HG02981 (cell line): ENCODE results near the gene SLC16A6.
"Not testable (repeated sequence)": the region's sequence is repeated elsewhere in the genome, so short reads cannot be mapped to it uniquely, and the experiment has no call there.

Experiments
- ATAC-seq: cut with Tn5 transposase; IDR thresholded peaks from one replicate; pipeline ENCODE4 v1.9.1; 2021; ENCODE audit warnings: mild to moderate bottlenecking, moderate library complexity; ENCODE audit not compliant: unreplicated experiment

SLC16A6 gene

DNA sequence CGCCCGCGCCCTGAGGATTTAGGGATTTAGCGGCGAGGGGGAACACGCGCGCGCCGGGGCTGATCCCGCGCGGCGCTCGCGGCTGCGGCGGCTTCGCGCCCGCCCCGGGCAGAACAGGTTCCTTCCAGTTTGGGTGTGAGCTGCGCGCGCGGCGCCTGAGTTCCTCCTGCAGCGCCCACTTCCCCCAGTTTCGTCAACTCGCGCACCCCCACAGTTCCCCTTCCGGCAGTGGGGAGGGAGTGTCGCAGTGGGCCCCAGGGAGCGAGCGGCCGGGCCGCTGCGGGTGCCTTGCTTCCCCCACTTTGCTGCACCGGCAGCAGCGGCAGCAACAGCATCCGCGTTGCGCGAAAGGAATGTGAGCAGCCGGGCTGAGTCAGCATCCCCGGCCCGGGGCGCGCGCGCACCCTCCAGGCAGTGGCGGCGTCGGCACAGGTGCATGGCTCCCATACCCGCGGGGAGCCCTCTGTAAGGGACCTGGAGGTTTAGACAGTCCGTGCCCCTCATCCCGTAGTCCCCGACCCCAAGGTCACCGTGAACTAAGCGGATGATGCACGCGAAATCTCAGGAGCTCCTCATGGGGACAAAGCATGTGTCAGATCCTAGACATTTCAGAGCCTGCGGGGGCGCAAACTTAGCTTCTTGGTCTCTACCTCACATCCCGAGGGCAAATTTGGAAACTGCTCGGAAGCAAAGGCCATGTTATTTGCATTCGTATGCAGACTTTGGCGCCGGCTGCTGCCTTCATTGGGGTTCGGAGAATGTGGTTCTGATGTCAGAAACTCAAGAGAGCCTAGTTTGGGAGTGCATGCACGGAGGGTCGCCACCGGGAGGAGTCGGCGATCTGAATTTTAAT is 1.1 kb upstream of the SLC16A6 start:
- ATAC-seq: peak; percentile 60

DNA sequence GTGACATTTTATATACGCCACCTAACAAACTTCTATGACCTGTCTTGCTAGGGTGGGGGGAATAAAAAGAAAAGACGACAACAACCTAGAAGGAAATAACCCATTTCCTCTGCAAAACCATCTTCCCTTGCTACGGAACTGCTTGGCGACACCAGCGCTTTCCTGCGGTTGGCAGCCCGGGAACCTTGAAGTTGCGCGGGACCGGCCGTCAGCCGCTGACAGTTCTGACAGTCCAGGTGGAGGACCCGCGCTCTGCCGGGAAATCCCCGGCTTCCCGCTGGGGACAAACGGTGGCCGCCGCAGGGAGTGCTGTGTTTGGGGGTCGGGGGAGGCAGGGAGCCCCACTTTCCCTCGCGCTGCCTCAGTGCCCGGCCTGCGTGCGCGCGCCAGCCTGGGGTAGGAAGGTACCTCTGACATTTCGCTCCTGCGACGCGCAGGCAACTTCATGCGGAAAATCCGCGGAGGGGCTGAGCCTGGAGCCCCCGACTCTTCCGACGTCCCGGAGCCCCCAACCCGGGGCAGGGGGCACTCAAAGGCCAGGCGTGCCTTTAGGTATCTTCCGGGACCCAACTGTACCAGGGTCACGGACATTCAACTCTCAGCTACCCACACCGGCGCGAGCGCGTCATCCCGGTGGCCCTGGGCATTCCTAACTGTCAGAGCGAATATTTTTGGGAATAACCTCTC is 516 bp downstream of the SLC16A6 start:
- no peak for ATAC-seq

DNA sequence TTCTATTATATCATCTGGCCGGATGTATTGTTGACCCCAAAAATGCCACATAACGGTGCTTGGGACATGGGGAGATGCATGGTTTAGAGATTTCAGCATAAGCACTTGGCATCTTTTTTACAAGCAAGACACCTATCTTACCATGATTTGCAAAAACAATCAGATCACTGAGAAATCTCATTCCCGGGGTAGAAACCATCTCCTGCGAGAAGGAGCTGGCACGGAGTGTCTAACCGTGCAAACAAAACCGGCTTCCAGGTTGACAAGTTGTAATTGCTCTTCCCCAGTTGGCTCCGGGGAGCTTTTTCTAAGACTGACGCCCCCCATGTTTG is 1.0 kb downstream of the SLC16A6 start:
- no peak for ATAC-seq

DNA sequence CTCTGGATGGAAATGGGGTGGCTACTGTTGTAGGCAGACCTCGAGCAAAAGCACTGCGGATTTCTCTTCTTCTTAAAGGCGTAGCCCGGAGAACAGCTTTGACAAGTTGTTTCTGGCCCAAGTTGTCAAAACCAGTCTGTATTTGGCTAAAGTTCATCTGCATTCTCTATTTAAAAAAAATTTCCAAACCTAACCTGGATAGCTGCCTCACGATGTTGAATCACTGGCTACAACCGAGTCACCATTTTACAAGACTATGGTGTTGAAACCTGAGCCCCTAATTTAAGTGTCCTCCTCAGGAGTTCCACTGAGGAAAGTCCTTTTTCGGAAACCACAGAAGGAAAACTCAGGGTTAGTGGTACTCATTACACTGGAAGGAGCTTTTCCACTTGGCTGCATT is 1.5 kb downstream of the SLC16A6 start:
- no peak for ATAC-seq

DNA sequence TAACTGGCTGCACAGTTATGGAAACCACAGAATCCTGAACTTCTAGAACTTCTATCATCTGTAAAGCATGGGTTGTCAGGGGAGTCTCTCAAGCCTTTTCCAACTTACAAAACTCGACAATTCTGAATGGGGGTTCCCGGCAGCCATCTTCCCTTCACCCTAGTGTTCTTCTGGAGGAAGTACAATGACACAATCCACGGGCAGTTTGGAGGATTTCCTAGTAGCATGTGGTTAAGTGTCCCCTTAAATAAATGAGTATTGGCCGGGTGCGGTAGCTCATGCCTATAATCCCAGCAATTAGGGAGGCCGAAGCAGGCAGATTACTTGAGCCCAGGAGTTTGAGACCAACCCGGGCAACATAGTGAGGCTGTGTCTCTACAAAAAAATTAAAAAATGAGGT is 2.1 kb downstream of the SLC16A6 start:
- ATAC-seq: no peak

DNA sequence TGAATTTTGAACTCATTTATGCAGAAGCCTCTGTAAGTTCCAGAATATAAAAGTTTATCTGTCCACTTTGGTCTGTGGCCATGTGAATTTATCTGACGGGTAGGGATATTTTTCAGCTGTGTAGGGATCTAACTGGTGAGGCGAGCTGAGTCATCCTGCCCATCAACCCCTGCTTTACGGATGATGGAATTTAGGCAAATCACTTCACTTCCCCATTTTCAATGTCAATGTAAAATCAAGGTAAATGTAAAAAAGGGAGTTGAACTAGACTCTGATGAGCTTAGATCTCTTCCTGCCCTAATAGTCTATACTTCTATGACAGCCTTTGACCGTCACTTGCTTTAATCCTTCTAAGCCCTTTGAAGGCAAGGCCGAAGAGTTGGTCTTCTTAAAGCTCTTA is 2.6 kb downstream of the SLC16A6 start:
- no peak for ATAC-seq

- not testable (repeated sequence) for ATAC-seq
Observed at GRCh38 chr17:68281965-68282364, 9.0 kb downstream of the SLC16A6 start.

DNA sequence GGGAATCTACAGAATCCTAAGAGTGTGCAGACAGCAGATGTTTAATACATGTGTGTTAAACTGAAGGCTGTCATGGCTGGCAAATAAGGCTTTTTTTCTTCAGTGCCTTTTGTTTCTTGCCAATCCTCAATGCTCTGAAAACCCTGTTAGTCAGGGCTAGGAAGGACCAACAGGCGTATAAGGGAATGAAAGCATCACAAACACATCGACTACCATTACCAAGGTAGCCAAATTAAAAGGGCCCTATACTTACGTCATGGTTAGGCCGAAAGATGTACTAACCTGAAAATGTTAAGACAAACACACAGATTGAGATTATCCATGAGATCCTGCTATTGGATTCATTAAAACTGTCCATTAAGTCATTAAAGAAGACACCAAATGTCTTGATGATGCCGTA is 13.1 kb downstream of the SLC16A6 start:
- no peak for ATAC-seq

DNA sequence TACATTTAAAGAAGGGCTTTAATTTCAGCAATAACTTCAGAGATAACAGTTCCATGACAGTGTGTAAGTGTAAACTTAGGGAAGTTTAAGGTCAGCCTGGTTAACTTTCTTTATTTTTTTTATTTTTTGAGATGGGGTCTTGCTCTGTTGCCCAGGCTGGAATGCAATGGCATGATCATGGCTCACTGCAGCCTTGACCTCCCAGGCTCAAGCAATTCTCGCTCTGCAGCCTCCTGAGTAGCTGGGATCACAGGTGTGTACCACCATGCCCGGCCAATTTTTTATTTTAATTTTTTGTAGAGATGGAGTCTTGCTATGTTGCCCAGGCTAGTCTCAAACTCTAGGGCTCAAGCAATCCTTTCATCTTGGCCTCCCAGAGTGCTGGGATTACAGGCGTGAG is 14.6 kb downstream of the SLC16A6 start:
- not testable (repeated sequence) for ATAC-seq

DNA sequence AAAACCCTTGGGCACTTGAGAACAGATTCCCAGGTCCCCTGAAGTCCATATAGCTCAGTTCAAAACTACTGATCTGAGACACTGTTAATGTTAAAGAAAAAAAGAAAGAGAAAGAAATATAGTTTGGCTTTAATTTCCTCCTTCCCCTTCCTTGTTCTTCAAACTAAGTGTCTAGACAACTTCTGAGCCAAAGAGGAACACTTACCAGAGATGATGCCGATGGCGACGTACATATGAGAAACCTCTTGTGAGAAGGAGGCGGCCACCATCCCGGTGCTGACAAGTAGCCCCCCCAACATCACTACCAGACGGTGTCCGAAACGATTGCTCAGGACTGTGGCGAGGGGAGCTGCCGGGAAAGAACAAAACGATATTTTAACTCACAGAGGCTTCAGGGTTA is 17.2 kb downstream of the SLC16A6 start:
- no peak for ATAC-seq

DNA sequence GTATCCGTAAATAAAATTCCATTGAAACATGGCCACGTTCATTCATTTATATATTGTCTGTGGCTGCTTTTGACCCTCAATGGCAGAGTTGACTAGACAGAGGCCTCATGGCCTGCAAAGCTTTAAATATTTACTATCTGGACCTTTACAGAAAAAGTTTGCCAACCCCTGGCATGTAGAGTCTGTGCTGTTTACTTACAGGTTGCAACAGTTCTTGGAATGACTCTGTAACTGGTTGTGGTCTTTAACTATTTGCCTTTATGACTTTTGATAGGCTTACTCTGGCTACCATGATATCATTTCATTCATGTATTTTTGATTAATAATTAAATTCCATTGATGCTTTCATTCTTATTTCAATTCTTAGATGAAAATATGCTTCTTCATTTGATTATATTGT is 25.1 kb downstream of the SLC16A6 start:
- not testable (repeated sequence) for ATAC-seq

DNA sequence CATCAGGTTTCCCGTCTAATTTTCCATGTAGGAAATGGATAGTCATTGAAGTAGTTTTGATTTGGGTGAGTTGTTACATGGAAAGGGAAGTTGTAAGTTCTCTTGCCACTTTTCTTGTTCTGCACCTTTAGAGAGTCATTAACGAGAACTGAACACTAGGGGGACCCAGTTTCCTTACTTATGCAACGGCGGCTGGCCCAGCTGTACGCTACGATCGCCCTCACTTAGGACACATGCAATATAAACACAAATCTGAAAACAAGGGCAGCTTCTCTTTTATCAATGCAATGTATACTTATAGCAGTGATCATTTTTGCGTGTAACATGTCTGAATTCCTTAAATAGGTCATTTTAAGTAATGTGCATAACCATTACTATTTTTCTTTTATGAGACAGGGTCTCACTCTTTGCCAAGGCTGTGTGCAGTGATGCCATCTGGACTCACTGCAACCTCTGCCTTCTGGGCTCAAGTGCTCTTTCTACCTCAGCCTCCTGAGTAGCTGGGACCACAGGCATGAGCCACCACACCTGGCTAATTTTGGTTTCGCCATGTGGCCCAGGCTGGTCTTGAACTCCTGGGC is 27.7 kb downstream of the SLC16A6 start:
- ATAC-seq: not testable (repeated sequence)

DNA sequence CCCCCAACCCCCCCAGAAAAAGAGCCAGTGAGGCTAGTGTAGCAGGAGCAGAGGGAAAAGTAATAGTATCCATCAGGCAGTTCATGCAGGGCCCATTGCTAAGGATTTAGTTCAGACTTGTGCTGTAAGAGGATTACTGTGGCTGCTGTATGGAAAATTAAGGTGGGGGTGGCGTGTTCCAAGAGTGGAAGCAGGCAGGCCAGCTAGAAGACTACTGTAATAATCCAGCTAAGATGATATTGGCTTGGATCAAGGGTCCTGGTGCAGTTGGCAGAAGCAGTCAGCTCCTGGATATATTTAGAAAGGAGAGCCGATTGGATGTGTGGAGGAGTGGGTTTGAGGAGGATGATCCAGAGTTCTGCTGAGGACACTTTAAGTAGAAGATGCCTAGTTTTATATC is 28.5 kb downstream of the SLC16A6 start:
- ATAC-seq: not testable (repeated sequence)

- ATAC-seq: no peak
Observed at GRCh38 chr17:68260051-68260762, 30.7 kb downstream of the SLC16A6 start.

GRCh38 chr17:68259648-68259951 is 31.3 kb downstream of the SLC16A6 start:
- not testable (repeated sequence) for ATAC-seq

GRCh38 chr17:68258890-68259647 is 31.9 kb downstream of the SLC16A6 start:
- ATAC-seq: peak; percentile 85

DNA sequence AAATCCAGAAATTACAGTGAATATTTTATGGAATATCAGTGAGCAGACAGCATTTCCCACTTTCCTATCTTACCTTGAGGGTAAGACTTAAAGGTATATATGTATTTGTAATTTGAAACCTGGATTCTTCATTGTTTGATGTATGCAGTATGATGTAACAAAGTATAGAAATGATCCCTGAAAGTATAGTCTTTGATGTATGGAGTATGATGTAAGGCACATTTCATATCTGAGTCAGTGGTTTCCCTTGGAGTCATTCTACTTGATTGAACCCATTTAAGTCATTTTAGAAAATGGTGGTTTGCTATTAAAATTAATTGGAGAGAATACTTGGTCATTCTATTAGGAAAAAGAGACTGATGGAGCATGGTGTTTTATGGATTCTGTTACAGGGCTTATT is 33.0 kb downstream of the SLC16A6 start:
- no peak for ATAC-seq

DNA sequence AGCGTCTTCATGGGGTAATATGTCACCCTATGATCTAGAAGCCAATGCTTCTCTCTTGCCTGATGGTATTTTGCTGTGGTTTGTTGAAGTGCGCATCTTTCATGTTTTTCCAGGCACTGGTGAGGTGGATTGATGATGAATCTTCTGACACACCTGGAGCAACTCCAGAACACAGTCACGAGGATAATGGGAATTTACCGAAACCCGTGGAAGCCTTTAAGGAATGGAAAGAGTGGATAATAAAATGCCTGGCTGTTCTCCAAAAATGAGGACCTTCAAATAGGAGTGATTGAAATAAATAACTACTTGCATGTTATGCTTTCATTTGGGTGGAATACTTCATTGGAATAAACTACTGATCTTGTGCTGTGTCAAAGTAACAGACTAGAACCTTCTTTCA is 34.2 kb downstream of the SLC16A6 start:
- not testable (repeated sequence) for ATAC-seq

DNA sequence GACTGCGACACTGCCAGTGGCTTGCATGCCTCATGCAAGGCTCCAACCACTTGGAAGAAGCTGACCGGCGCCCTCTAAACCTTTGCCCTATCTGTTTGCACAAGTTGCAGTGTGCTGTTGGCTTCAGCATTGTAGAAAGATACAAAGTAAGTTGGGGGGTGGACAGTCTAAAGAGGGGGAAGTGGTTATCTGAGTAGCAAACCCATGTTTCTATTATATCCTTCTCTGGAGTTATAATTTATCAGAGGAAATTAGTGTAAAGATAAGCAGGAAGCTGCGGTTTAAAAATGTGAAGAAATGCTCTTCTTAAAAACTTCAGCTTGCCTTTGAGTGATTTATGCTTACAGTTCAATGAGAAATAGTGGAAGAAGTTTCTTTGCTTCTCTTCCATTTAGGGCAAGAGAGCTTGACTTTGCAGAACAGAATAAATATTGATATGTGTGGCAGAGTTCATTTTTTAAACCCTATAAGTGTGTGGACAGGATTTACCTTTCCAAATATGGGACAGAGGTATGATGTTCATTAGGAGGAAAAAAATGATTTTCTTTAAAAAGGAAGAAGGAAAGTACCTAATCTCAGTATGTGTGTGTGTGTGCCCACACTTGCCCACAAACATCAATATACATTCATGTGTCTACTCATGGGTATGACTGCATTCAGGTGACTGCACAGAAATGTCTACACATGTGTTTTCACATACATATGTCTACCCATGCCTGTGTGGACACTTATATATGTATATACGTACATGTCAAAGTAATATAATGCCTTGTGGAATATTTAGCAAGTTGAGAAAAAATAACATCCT is 35.0 kb downstream of the SLC16A6 start:
- ATAC-seq: no peak

- no peak for ATAC-seq
Observed at GRCh38 chr17:68255151-68255550, 35.8 kb downstream of the SLC16A6 start.
